GM12878 (cell line): ENCODE data around the gene TREML2. TPM values are rescaled to one million over a fixed set of nuclear protein-coding genes. Genes with fewer than 3 reads are reported as not detected.

Experiments used
- ATAC-seq: fragments of 200-7000 bp; cut with Tn5 transposase; 3 replicates; pipeline ENCODE4 v1.9.1; 2020; ENCODE audit warnings: mild to moderate bottlenecking, moderate library complexity
- BruUV-seq: library from RNA; stranded (reverse); fragments of 400-500 nt; replicated peaks from 2 replicates; lab custom pipeline; 2021; lab: Mats Ljungman, UMichigan
- CTCF ChIA-PET: fragments of 300-600 bp; sonication (Branson Sonifier 250); formaldehyde crosslinking; extraction: SDS; loops from one replicate; lab custom pipeline; 2021; ENCODE audit warnings: inconsistent platforms; lab: Yijun Ruan, JAX
- POLR2A ChIA-PET: fragments of 350-600 bp; formaldehyde crosslinking; extraction: SDS; loops from one replicate; lab custom pipeline; 2021; ENCODE audit warnings: inconsistent platforms; lab: Charles Lee
- RAD21 ChIA-PET: fragments of 300-600 bp; sonication (Branson Sonifier 250); formaldehyde crosslinking; loops from one replicate; lab custom pipeline; 2023; ENCODE audit warnings: antibody characterized with exemption; ENCODE audit not compliant: unreplicated experiment; lab: Charles Lee
- SMC1A ChIA-PET: fragments of 300-600 bp; sonication (Branson Sonifier 250); formaldehyde crosslinking; loops from one replicate; lab custom pipeline; 2023; ENCODE audit not compliant: unreplicated experiment, uncharacterized antibody; lab: Charles Lee
- DNase-seq: peaks from one replicate; pipeline ENCODE4 v3.0.0-alpha.2; 2011; ENCODE audit warnings: low read depth, low spot score
- FAIRE-seq: peaks from 3 replicates; lab custom pipeline; 2011; peaks lifted over from hg19 to GRCh38; lab: Jason Lieb, UNC
- H2AFZ ChIP-seq: 2 replicates; pipeline ENCODE4 v1.6.0; 2011; ENCODE audit warnings: low read depth, low read length, control low read depth; ENCODE audit not compliant: control insufficient read depth
- H3K27ac ChIP-seq: 2 replicates; pipeline ENCODE4 v1.5.1; 2011; ENCODE audit warnings: control low read depth; ENCODE audit not compliant: control insufficient read depth, insufficient read depth
- H3K27me3 ChIP-seq, 2 experiments: replicated peaks in 1 of 2; 2 replicates each; pipeline versions ENCODE4 v1.6.0 to v1.6.1; 2011; ENCODE audit warnings: low read length in 1 of 2; ENCODE audit not compliant: control insufficient read depth in 2 of 2, insufficient read depth in 2 of 2
- H3K36me3 ChIP-seq, 2 experiments: 2 replicates each; pipeline ENCODE4 v1.5.1; 2011; ENCODE audit warnings: low read length in 1 of 2; ENCODE audit not compliant: control insufficient read depth in 2 of 2, insufficient read depth in 2 of 2
- H3K4me1 ChIP-seq: 2 replicates; pipeline ENCODE4 v1.6.1; 2011; ENCODE audit warnings: mild to moderate bottlenecking, low read length, moderate library complexity, mixed read lengths; ENCODE audit not compliant: control insufficient read depth, insufficient read depth
- H3K4me2 ChIP-seq: 2 replicates; pipeline ENCODE4 v1.6.0; 2011; ENCODE audit warnings: control low read depth; ENCODE audit not compliant: control insufficient read depth, insufficient read depth
- H3K4me3 ChIP-seq: fragments of 200-600 bp; sonication (generic); 2 replicates; pipeline ENCODE4 v1.5.1; 2016
- H3K79me2 ChIP-seq: 2 replicates; pipeline ENCODE4 v1.6.0; 2011; ENCODE audit warnings: low read length; ENCODE audit not compliant: control insufficient read depth, insufficient read depth
- H3K9ac ChIP-seq: 2 replicates; pipeline ENCODE4 v1.8.0; 2011; ENCODE audit warnings: low read length, control low read depth, mixed read lengths; ENCODE audit not compliant: control insufficient read depth, insufficient read depth
- H3K9me3 ChIP-seq: replicated peaks from 3 replicates; pipeline ENCODE4 v1.5.1; 2011; ENCODE audit warnings: mild to moderate bottlenecking, low read length; ENCODE audit not compliant: control insufficient read depth, insufficient read depth
- H4K20me1 ChIP-seq: 2 replicates; pipeline ENCODE4 v1.6.0; 2011; ENCODE audit not compliant: control insufficient read depth, insufficient read depth
- BACH1 ChIP-seq: fragments of 450-650 bp; IDR thresholded peaks from 2 replicates; pipeline ENCODE4 v1.6.1; 2017; ENCODE audit warnings: mild to moderate bottlenecking, borderline replicate concordance
- BCL3 ChIP-seq: IDR thresholded peaks from 2 replicates; pipeline ENCODE4 v1.6.1; 2011; ENCODE audit warnings: borderline replicate concordance, low read depth, mild to moderate bottlenecking, moderate library complexity, low read length; ENCODE audit not compliant: insufficient read depth, poor library complexity, severe bottlenecking
- CBX5 ChIP-seq: sonication (generic); IDR thresholded peaks from 2 replicates; pipeline ENCODE4 v1.6.1; 2016; ENCODE audit warnings: low read depth, moderate library complexity, mild to moderate bottlenecking, inconsistent platforms
- CUX1 ChIP-seq: IDR thresholded peaks from 2 replicates; pipeline ENCODE4 v1.6.1; 2012; ENCODE audit warnings: improper control_type of control experiment, low read depth, low read length; ENCODE audit not compliant: insufficient replicate concordance
- PBX3 ChIP-seq: IDR thresholded peaks from 2 replicates; pipeline ENCODE4 v1.6.1; 2011; ENCODE audit warnings: mild to moderate bottlenecking, low read depth, low read length, moderate library complexity; ENCODE audit not compliant: insufficient replicate concordance
- REST ChIP-seq: IDR thresholded peaks from 2 replicates; pipeline ENCODE4 v1.6.1; 2012; ENCODE audit warnings: mild to moderate bottlenecking, low read depth, low read length
- WGBS: methylation state at CpG from one replicate; pipeline ENCODE4 v1.1.6; 2016; ENCODE audit warnings: low lambda C conversion rate; ENCODE audit not compliant: insufficient replicate concordance, insufficient coverage; ENCODE audit errors: missing lambda C conversion rate; 5-methylcytosine and 5-hydroxymethylcytosine counted together
- in situ Hi-C: fragments of 300-500 bp; cut with MboI; formaldehyde crosslinking; loops from 9 replicates; pipeline ENCODE4 v1.14.3; 2018; ENCODE audit warnings: mixed read lengths
- intact Hi-C: fragments of 100-400 bp; cut with micrococcal nuclease; formaldehyde crosslinking; loops from one replicate; pipeline ENCODE4 v1.14.2; 2022; ENCODE audit not compliant: unreplicated experiment
- polyA plus RNA-seq, 11 experiments: library from polyadenylated mRNA; depleted of rRNA in 4 of 11; unstranded in 6 of 11; stranded (reverse) in 5 of 11; fragments of >200 nt; fragmentation: Nextera tagmentation in 4 of 11; fragmentation: Illumina TruSeq in 1 of 11; extraction: Ambion mirVana in 4 of 11; extraction: Trizol in 1 of 11; gene quantifications; 1 replicate in 1 of 11; 2 replicates in 10 of 11; pipeline versions ENCODE4 v1.2.1 to v1.2.3, GENCODE V29; 2011 to 2016; ENCODE audit warnings: inconsistent platforms in 2 of 11, missing spikeins in 2 of 11, low read depth in 1 of 11
- total RNA-seq, 4 experiments: library from RNA; depleted of rRNA in 3 of 4; stranded (reverse); fragments of >200 nt in 3 of 4; fragmentation: Illumina TruSeq in 1 of 4; extraction: Trizol in 1 of 4; gene quantifications; 2 replicates each; pipeline versions ENCODE4 v1.2.1 to v1.2.3, GENCODE V29; 2013 to 2021

TREML2 gene
- total and polyA plus RNA-seq, 10 of the 15 experiments (the other 5 are each of a cell fraction or from before 2014, with no cell fraction given) = 0.49 to 9.1 (median 7.3) TPM

GRCh38 chr6:41167173-41167963 is 33.6 kb downstream of the TREML2 start:
- DNase-seq (no peak), FAIRE-seq (no peak), ATAC-seq (no peak)
- TF ChIP-seq PBX3 (no peak), BCL3 (no peak), CUX1 (no peak), REST (peak; percentile 87), BACH1 (no peak), CBX5 (no peak)
- POLR2A ChIA-PET = no interaction called here
- Histone ChIP-seq H3K9ac (no peak overlapping the region), H3K9me3 (no peaks in the 10 kb centered on the region), H3K4me2 (no peak overlapping the region), H2AFZ (no peak overlapping the region), H3K27ac (no peak overlapping the region), H3K4me1 (no peaks in the 10 kb centered on the region), H3K27me3 (peaks cover 0 to 2% of the 10 kb centered on the region in 2 experiments; a peak in 1 of 4 replicates), H3K4me3 (no peak overlapping the region), H3K79me2 (no peaks in the 10 kb centered on the region), H4K20me1 (no peaks in the 10 kb centered on the region), H3K36me3 (no peaks in the 10 kb centered on the region)
- no TSS peak for BruUV-seq
- WGBS = 28% methylated on average over 5 of the region's 5 CpGs
- SMC1A ChIA-PET = no interaction called here
- RAD21 ChIA-PET = no interaction called here
- in situ Hi-C loops (no loop called here), intact Hi-C loops (no loop called here)
- CTCF ChIA-PET = interaction anchor here (1.7 to 1.9 kb wide), 2 partner anchors 10 to 15 kb away, joined by 4 to 9 read pairs; no protein-coding TSS in a partner anchor
